Psoas muscle (tissue), 8 donors: ENCODE results near the gene LSG1. TPM values are rescaled to one million over a fixed set of nuclear protein-coding genes. Genes with fewer than 3 reads are reported as not detected.

Experiments used
- ATAC-seq, 4 donors: fragments of 200-7000 bp; cut with Tn5 transposase; one replicate each; pipeline ENCODE4 v1.9.1; 2020; ENCODE audit warnings: moderate library complexity in 3 of 4, mild to moderate bottlenecking in 2 of 4
- DNase-seq, 2 donors: peaks; one replicate each; pipeline ENCODE4 v3.0.0-alpha.2; 2020
- H3K27ac ChIP-seq: fragments of 200-600 bp; one replicate; pipeline ENCODE4 v1.8.0; 2022
- H3K27me3 ChIP-seq, 3 donors: fragments of 200-600 bp in 1 of 3; one replicate each; pipeline versions ENCODE4 v1.6.1 to v1.8.0; 2013 to 2022; ENCODE audit warnings: low read length in 2 of 3, mild to moderate bottlenecking in 2 of 3, moderate library complexity in 1 of 3; ENCODE audit not compliant: insufficient read depth in 3 of 3
- H3K36me3 ChIP-seq, 2 donors: fragments of 200-600 bp in 1 of 2; one replicate each; pipeline versions ENCODE4 v1.6.1 to v1.8.0; 2013 to 2022; ENCODE audit warnings: low read depth in 1 of 2, mild to moderate bottlenecking in 1 of 2, moderate library complexity in 1 of 2; ENCODE audit not compliant: insufficient read depth in 1 of 2
- H3K4me1 ChIP-seq: fragments of 200-600 bp; one replicate; pipeline ENCODE4 v1.8.0; 2022
- H3K4me3 ChIP-seq: fragments of 200-600 bp; one replicate; pipeline ENCODE4 v1.8.0; 2022; ENCODE audit warnings: mild to moderate bottlenecking
- H3K9me3 ChIP-seq: fragments of 200-600 bp; one replicate; pipeline ENCODE4 v1.8.0; 2022
- CTCF ChIP-seq: fragments of 200-600 bp; IDR thresholded peaks from one replicate; pipeline ENCODE4 v1.8.0; 2022; ENCODE audit warnings: antibody characterized with exemption
- WGBS, 3 donors: extraction: QIAGEN DNeasy Blood & Tissue Kit; methylation state at CpG; one replicate each; pipeline versions ENCODE4 v1.1.6 to v1.1.7; 2013; 5-methylcytosine and 5-hydroxymethylcytosine counted together
- intact Hi-C, 2 donors: fragments of 100-400 bp; cut with DNase I; formaldehyde crosslinking; loops; one replicate each; pipeline versions ENCODE4 v1.11.0 to v1.14.2; 2022
- polyA plus RNA-seq, 3 donors: library from polyadenylated mRNA; stranded (reverse); fragments of 200-250 nt; gene quantifications; one replicate each; pipeline ENCODE4 v1.2.3, GENCODE V29; 2013
- total RNA-seq, 4 donors: library from RNA; stranded (reverse); fragmentation: NEBNext Ultra II Directional in 2 of 4; extraction: Animal tissue kit (Norgen Biotek cat#: 25700) in 2 of 4; gene quantifications; one replicate each; pipeline versions ENCODE4 v1.2.1 to v1.2.4, GENCODE V29; 2021 to 2023
- donor health status: healthy with polysubstance abuse.
- donor health status: DM: no; HTN: no; CAD: no; lungs with moderate emphysema.
- donor health status: Bipolar disorder and iron deficiency.
- donor health status: healthy.
- donor health status: DM: yes; HTN: yes; CAD: no.
- donor health status: DM: no; HTN: no; CAD: no.
- donor health status: DM: no; HTN: no; CAD: no.
- donor health status: DM: yes; HTN: yes; CAD: no.

LSG1 gene
- total and polyA plus RNA-seq, 7 donors = 22.8 to 46.8 (median 29.5) TPM

GRCh38 chr3:194714564-194714963, 42.6 kb upstream of the LSG1 start:
- no peak for ATAC-seq
- intact Hi-C loops = no loop called here
- 73 to 82% (median 78%) methylated on average over 6 of the region's 6 CpGs for WGBS, 3 donors

GRCh38 chr3:194714137-194714455, 42.1 kb upstream of the LSG1 start:
- H3K27me3 ChIP-seq = no peaks in the 10 kb centered on the region
- no peaks in the 10 kb centered on the region for H3K36me3 ChIP-seq
- DNase-seq (no peak), ATAC-seq (no peak)
- intact Hi-C loops = no loop called here
- peaks cover 16% of the 10 kb centered on the region for H3K4me1 ChIP-seq
- no peak overlapping the region for H3K27ac ChIP-seq
- no peak overlapping the region for H3K4me3 ChIP-seq
- TF ChIP-seq CTCF = no peak
- H3K9me3 ChIP-seq = no peaks in the 10 kb centered on the region
- 76 to 82% (median 81%) methylated on average over 5 of the region's 5 CpGs for WGBS, 3 donors

More at GRCh38 chr3:194714564-194714963, 42.6 kb upstream of the LSG1 start:
- TF ChIP-seq CTCF = no peak
- H3K27ac ChIP-seq = no peak overlapping the region
- no peaks in the 10 kb centered on the region for H3K9me3 ChIP-seq
- no peaks in the 10 kb centered on the region for H3K36me3 ChIP-seq
- H3K4me1 ChIP-seq = peaks cover 16% of the 10 kb centered on the region
- no peak overlapping the region for H3K4me3 ChIP-seq
- no peaks in the 10 kb centered on the region for H3K27me3 ChIP-seq
- DNase-seq = no peak

GRCh38 chr3:194713299-194714136, 41.5 kb upstream of the LSG1 start:
- Histone ChIP-seq H3K36me3 (no peaks in the 10 kb centered on the region), H3K9me3 (no peaks in the 10 kb centered on the region), H3K4me3 (no peak overlapping the region), H3K27me3 (no peaks in the 10 kb centered on the region), H3K4me1 (peaks cover 16% of the 10 kb centered on the region), H3K27ac (no peak overlapping the region)
- no peak for ATAC-seq
- intact Hi-C loops = no loop called here
- DNase-seq = no peak
- 45 to 68% (median 48%) methylated on average over 9 of the region's 9 CpGs for WGBS, 3 donors
- TF ChIP-seq CTCF = no peak

GRCh38 chr3:194711913-194712312, 39.9 kb upstream of the LSG1 start:
- Histone ChIP-seq H3K27ac (peak overlapping the region; percentile 54), H3K27me3 (no peaks in the 10 kb centered on the region), H3K9me3 (no peaks in the 10 kb centered on the region), H3K36me3 (no peaks in the 10 kb centered on the region), H3K4me3 (no peak overlapping the region), H3K4me1 (peaks cover 16% of the 10 kb centered on the region)
- peak; percentile 21 for TF ChIP-seq CTCF
- intact Hi-C loops = no loop called here
- 20 to 34% (median 27%) methylated on average over 6 of the region's 6 CpGs for WGBS, 3 donors
- peak; percentile 22 to 76 for DNase-seq
- ATAC-seq = peak; percentile 96 to 98 (median 96)

GRCh38 chr3:194711286-194711685, 39.3 kb upstream of the LSG1 start:
- H3K27ac ChIP-seq = peak overlapping the region; percentile 54
- intact Hi-C loops = no loop called here
- no peaks in the 10 kb centered on the region for H3K27me3 ChIP-seq
- H3K4me1 ChIP-seq = peaks cover 16% of the 10 kb centered on the region
- H3K36me3 ChIP-seq = no peaks in the 10 kb centered on the region
- no peaks in the 10 kb centered on the region for H3K9me3 ChIP-seq
- no peak overlapping the region for H3K4me3 ChIP-seq
- WGBS, 3 donors = 80 to 94% (median 93%) methylated on average over 3 of the region's 3 CpGs
- TF ChIP-seq CTCF = no peak
- ATAC-seq = no peak
- DNase-seq = no peak
